Measurements from ENCODE around the gene MEAF6.
A peak's percentile ranks its signal among the peaks of the same experiment; 100 is the strongest.
"Not testable (repeated sequence)": the region's sequence is repeated elsewhere in the genome, so short reads cannot be mapped to it uniquely, and the experiment has no call there.

Gene MEAF6

DNA sequence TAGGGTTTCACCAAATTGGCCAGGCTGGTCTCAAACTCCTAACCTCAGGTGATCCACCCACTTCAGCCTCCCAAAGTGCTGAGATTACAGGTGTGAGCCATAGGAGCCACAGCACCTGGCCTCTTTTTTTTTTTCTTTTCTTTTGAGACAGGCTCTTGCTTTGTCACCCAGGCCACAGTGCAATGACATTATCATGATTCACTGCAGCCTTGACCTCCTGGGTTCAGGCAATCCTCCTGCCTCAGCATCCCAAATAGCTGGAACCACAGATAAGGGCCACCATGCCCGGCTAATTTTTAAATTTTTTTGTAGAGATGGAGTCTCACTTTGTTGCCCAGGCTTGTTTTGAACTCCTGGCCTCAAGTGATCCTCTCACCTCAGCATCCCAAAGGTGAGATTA, 15.3 kb upstream of the MEAF6 start:
- DNase-seq = not testable (repeated sequence)

DNA sequence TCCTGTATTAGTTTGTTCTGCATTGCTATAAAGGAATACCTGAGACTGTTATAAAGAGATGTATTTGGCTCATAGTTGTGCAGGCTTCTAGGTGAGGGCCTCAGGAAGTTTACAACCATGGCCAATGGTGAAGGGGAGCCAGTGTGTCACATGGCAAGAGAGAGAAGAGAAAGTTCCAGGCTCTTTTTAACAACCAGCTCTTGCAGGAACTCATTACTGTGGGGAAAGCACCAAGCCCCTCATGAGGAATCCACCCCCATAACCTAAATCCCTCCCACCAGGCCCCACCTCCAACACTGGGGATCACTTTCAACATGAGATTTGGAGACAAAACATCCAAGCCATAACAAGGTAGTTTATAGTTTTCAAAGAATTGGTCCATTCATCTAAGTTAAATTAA, 5.0 kb upstream of the MEAF6 start:
- no peak for DNase-seq

DNA sequence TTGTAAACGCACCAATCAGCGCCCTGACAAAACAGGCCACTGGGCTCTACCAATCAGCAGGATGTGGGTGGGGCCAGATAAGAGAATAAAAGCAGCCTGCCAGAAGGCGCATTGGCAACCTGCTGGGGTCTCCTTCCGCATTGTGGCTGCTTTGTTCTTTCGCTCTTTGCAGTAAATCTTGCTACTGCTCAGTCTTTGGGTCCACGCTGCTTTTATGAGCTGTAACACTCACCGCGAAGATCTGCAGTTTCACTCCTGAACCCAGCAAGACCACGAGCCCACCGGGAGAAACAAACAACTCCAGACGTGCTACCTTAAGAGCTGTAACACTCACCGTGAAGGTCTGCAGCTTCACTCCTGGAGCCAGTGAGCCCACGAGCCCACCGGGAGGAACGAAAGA, 4.4 kb upstream of the MEAF6 start:
- DNase-seq = not testable (repeated sequence)

DNA sequence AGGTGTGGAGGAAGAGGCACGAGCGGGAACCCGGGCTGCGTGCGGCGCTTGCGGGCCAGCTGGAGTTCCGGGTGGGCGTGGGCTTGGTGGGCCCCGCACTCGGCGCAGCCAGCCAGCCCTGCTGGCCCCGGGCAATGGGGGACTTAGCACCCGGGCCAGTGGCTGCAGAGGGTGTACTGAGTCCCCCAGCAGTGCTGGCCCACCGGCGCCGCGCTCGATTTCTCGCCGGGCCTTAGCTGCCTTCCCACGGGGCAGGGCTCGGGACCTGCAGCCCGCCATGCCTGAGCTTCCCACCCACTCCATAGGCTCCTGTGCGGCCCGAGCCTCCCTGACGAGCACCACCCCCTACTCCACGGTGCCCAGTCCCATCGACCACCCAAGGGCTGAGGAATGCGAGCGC, 3.7 kb upstream of the MEAF6 start:
- DNase-seq = not testable (repeated sequence)

DNA sequence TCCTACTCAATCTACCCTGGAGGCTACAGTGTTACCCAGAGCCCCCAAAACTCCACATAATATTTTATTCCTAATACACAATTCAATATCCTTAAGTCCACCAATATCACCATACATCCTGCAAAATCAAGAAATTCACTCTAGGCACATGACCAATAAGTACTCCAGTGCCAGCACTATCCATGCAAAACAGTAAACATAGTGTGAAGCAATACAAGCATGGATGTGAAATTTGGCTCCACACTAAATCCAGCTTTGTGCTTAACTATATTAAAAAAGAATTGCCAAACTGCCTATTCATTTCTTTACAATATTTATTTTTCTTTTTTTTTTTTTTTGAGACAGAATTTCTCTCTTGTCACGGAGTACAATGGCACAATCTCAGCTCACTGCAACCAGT, 3.0 kb upstream of the MEAF6 start:
- DNase-seq = no peak

DNA sequence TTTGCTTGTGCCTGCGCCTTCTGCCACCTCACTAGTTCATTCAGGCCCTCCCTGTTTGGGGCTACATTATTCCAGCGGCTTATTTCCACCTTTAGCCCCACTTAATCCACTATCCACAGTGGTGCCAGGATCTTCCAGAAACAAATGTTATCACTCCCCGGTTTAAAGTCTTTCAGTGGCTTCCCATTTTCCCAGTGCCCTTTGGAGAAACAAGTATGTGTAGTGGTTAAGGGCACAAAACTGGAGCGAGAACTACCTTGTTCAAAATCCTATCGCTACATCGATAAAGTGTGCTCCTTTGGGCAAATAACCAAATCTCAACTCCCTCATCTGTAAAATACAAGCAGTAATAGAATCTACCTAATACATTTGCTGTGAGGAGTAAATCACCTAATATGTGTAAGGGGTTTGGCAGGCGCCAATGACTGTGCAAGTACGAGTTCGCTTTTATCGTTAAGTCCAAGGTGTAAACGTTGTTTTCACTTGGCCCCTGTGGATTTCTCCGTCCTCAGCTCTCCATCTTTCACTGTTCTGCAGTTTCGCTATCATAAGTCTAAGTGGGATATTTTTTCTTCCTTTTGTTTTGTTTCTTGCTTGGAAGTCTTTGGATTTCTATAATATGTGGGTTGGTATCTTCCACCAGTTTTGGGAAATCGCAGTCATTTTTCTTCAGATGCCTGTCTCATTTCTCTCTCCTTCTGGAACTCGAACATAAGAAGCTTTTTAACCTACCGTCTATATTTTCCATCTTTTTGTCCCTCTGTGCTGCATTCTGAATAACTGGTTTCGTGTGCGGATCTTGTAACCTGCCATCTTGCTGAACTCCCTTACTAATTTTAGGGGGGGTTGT, 844 bp upstream of the MEAF6 start:
- no peak for DNase-seq

DNA sequence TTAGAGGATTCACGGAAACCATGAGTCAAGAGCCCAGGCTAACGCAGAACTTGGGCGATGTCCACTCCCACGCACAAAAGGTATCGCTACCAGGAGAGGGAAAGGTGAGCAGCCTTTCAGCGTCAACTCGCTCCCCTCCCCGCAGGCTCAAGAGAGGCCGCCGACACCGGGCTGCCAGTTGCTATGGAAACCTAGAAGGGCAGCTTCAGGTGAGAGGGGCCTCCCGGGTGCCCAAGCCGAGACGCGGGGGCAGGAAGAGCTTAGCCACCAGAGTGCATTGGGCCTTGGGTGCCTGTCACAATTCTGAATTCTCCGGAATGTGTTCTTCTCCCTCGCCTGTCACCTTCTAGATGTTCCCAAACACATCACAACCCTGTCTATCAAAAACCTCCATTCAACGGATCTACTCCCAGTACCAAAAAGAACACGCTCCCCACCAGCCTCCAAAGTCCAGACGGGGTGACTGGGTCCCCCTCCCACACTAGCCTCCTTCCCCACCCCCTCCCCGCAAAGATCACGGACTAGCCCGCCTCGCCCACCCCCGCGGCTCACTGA, 694 bp downstream of the MEAF6 start:
- DNase-seq = peak; percentile 71

DNA sequence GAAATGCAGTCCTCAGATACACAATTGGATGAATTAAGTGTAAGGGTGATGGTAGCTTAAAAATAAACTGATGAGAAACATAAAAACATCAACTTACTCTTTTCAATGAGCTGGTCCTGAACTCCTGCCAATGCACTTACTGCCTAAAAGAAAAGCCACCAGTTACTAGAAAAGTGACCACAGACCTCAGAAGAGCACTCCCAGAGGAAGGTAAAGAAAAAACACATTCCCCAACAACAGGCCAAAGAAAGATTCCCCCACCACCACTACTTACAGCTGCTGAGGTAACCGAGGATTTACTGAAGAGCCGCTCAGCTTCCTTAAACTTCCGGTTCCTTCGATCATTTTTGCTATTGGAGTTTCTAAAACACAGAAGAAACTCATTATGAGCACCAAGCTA, 5.4 kb downstream of the MEAF6 start:
- DNase-seq = peak; percentile 23

DNA sequence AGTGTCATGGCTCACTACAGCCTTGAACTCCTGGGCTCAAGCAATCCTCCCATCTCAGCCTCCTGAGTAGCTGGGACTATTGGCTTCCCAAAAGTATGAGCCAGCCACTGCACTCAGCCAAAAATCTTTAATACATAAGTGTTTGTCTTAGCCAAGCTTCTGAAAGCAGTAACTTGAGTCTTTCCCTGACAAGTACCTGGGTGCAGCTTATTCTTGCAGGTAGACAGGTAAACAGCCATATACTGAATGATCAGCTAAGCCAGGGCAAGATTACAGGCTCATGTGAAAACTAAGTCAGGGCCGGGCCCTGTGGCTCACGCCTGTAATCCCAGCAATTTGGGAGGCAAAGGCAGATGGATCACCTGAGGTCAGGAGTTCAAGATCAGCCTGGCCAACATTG, 7.8 kb downstream of the MEAF6 start:
- no peak for DNase-seq

DNA sequence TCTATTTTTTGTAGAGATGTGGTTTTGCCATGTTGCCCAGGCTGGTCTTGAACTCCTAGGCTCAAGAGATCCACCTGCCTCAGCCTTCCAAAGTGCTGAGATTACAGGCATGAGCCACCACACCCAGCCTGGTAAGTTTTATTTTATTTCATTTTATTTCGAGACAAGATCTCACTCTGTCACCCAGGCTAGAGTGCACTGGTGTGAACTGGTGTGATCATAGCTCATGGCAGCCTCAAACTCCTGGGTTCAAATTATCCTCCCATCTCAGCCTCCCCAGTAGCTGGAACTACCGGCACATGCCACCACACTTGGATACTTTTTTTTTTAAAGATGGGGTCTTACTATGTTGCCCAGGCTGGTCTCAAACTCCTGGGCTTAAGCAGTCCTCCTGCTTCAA, 11.8 kb downstream of the MEAF6 start:
- peak; percentile 10 for DNase-seq

DNA sequence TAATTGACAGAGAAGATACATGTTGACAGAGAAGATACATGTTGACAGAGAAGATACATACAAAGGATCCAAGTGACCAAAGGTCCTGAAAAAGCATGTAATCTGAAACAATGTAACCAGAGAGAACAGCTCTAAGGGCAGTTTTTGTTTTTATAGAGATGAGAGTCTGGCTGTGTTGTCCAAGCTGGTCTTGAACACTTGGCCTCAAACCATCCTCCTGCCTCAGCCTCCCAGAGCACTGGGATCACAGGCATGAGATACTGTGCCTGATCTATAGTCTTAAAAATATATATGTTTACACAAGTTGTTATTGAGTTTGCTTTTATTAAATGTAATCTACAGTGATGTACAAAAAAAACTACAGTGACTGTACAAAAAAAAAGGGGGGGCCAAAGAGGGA, 12.5 kb downstream of the MEAF6 start:
- DNase-seq = peak; percentile 4

DNA sequence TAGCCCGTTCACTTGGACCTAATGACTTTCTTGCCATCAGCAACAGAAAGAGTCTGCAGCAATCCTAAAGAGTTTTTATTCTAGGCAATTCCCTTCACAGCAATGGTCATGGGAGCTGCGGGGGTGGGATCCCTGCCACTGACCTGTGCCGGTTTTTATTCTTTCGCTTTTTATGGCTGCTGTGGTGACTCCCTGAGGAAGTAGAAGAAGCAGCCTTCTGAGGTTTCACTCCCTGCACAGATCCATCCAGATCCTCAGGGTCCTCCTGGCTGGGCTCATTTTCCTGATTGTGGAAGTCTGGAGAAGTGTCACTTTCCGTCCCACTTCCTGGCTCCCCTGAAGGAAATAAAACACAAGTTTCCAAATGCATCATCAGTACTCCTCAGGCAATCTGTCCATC, 12.9 kb downstream of the MEAF6 start:
- DNase-seq = peak; percentile 5

DNA sequence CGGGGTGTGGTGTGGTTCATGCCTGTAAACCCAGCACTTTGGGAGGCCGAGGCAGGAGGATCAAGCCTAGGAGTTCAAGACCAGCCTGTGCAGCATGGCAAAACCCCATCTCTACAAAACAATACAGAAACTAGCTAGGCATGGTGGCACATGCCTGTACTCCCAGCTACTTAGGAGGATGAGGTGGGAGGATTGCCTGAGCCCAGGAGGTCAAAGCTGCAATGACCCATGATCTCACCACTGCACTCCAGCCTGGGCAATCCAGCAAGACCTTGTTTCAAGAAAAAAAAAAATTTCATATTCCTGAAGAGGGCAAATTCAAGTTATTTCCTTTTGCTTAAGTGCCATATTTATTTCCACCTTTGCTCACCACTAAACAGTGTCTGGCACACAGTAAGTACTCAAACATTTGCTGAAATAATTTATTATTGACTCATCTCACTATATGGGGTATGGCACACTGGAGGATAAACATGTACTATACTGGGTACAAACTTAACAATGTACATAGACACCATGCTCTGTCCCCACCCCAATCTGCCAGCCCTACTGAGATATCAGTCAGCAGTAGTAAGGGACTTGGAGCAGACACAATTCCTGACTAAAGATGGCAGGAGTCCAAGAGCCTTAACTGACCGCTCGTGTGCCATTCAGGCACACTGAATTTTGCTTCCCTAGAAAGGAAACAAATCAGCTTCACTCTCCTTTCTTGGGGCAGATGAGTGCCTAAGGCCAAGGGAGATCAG, 15.5 kb downstream of the MEAF6 start:
- DNase-seq = peak; percentile 14

DNA sequence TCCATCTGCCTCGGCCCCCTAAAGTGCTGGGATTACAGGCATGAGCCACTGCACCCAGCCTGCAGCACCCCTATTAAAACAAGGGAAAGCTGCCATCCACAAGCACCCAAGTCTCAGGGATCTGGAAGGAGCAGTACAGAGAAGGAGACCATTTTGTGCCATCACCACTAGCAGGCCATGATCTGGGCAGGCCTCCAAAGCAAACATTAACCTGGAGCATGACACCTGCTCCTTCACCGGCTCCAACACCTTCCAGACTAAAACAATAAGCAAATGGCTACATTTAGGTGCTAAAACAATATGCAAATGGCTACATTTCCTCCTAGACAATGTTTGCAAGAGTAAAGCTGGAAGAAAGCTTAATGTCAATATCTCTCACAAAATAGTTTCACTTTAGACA, 16.7 kb downstream of the MEAF6 start:
- no peak for DNase-seq

DNA sequence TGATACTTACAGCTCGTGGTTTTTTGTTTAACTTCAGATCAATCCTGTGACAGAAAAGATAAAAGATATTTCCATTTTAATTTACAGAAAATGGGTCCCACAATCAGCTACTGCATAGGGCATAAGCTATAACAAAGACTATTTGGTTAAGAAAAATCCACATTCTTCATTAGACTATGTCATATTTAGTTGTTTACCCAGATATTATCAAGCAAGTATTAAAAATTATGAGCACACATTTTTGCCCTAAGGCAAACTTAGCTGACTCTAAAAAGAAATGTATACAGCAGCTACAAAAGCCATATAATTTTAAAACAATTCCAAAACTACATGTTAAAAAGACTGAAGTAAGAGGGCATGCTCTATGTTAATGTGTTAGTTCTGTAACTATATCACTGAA, 18.7 kb downstream of the MEAF6 start:
- DNase-seq = no peak

DNA sequence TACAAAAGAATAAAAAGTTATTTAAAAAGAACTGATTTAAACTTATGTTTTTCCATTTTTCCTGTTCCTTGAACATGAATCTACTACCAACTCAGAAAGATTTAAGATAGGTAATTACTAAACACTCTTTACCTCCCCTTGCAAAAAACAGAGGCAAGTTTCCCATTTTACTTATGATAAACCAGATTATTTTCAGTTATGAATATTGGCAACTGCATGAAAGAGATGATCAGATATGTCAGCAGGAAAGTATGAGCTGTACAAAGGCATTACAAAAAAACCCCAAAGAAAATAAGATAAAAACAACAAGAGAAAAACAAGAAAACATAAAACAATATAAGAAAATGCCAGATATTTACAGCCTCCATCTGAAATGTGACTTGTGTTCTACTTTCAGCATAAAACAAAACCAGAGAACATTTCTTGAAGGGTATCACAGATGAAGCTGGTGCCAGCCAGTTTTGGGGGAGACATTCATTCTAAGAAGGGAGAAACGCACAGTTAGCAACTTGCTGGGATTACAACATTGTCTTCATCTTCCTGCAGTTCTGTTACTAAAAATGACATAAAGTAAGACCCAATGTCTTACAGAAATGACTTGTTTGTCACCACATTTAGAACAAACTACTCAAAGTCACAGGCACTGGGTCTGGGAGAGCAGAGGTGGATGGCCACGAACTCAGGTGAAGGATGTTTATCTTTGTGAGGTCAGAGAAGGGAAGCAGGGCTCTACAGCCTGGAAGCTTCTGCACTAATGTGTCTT, 21.0 kb downstream of the MEAF6 start:
- no peak for DNase-seq

DNA sequence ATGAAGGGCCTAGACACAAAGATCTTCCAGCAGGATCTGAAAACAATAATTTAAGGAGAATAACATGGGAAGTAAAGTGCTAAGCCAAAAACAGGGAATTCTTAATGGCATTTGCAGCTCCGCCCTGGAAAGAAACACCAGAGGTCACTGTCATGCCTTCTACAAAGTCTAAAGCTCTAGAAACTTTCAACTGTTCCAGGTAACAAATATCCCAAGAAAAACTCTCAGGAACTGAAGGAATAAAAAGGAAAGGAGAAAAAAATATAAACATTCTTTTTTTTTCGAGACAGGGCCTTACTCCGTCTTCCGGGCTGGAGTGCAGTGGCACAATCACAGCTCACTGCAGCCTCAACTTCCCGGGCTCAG, 27.0 kb downstream of the MEAF6 start:
- DNase-seq = no peak

DNA sequence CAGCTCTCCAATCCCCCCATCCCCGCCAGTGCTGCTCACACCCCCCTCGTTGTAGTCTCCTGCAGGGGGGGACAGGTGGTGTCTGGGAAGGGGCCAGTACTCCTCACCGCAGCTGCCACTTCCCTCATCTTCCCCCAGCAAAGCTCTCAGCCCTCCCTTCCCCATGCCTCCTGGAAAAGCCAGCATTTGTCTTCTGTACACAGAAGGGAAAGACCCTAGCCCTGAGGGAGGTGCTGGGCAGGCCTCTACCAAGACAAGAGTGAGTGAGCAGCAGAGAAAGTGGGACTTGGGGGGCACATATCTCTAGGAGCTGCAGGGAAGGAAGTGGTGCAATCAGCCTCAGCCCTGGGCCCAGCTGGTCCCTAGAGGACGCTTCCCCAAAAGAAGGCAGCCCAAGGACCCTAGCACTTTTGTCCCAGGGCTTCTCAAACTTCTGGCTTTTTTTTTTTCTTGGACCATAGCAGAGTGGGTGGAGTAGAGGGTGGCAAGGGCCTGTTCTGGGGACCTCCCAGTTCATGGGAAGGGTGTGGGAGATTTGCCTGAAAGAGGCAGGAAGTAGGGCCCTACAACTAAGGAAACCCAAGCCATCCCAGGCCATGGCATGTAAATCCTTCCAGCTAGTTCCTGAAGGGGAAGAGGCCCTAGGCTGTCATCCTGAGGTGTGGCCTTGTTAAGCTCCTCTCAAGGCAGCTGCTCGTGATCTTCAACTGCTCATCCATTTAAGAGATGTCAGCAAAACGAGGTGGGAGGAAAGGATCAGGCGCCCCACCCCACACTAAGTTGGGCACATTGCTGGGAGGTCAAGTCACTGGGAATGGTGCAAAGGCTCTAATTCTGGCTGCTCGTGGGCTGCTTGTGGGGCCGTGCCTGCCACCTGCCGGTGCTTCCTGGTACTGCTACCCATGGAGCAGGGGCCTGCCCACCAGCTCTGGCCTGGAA, 27.6 kb downstream of the MEAF6 start:
- DNase-seq = peak; percentile 88

DNA sequence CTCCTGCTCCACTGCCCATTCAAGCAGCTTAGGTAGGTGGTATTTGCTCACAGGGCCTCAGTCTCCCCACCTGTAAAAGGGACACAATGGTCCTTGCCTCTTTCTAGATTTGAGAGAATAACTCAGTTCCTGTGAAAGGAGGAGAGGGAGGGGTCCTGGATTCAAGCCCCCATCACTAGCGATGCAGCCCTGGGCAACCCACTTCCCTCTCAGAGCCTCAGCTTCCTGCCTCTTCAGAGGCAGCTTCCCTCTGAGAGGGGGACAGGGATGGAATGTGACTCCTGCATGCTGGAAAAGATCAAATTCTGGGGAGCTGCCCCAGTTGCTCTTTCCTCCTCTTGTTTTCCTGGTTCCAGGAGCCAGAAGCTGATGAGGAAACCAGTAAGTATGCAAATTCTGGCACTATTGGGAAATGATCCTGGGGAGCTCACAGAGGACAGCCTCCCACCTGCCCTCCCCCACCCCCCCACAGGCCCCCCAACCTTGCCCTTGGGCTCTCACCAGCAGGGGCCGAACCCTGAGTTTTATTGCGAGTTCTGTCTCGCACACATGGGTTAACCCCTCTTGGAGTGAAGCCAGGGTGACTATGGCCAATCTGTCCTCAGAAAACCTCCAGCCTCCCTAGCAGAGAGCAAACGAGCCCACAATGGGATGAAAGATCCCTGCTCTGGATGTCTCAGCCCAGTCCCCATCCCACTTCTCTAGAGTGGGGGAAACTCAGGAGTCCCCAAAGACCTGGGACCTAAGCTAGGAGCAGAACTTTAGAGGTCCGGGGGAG, 28.5 kb downstream of the MEAF6 start:
- no peak for DNase-seq

DNA sequence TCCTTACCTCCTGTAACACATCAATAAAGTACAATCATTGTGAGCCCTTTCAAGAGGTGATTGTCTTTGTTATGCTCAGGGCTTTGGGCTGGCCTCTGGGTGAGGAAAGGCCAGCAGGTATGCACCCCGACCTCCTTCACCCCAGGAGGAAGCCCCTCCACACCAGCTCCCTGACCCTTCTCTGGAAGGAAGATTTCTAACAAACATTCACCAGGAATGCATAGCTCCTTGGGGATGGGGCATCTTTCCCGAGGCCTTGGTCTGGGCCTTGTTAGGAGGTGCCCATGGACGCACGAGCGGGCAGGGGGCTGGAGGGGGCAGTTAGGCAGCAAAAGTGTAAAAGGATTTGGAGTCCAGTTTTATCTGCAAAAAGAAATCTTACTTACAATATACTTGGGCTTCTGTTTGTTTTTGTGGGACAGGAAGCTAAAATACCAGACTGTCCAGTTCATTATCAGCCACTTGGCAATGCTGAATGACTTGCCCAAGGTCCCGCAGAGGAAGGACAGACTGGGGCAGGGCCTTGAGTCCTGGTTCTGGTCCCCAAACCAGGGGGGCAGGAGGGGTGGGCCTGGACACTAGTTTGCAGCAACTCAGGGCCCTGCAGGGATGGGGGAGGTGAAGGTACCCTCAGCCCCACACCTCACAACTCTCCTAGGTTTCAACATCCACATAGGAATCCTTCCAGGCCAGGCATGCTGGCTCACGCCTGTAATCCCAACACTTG, 30.1 kb downstream of the MEAF6 start:
- DNase-seq = no peak

DNA sequence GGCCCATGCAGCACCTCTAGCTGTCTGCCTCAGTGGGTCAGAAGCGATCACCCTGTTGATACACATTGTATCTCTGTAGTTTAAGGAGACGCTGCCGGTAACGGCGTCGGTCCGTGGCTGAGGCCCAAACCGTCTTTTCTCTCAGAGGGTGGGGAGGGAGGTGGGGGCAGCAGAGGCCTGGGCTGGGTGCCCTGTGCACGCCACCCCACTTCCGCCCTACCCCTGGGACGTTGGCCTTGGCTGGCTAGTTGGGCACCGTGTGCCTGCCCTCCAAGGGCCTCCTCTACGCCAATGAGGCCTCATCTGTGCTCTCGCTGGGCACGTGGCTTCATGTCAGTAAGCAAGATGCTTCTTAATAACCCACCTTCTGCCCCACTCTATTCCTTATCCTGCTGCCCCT, 30.8 kb downstream of the MEAF6 start:
- no peak for DNase-seq

Data from islet precursor cell (in vitro differentiated cells).